GM18873 (cell line): ENCODE results near the gene DUSP28.

Experiments used
- ATAC-seq: cut with Tn5 transposase; IDR thresholded peaks from one replicate; pipeline ENCODE4 v1.9.1; 2021; ENCODE audit warnings: mild to moderate bottlenecking, moderate library complexity, moderate number of reproducible peaks; ENCODE audit not compliant: unreplicated experiment, low FRiP score

DUSP28 gene

DNA sequence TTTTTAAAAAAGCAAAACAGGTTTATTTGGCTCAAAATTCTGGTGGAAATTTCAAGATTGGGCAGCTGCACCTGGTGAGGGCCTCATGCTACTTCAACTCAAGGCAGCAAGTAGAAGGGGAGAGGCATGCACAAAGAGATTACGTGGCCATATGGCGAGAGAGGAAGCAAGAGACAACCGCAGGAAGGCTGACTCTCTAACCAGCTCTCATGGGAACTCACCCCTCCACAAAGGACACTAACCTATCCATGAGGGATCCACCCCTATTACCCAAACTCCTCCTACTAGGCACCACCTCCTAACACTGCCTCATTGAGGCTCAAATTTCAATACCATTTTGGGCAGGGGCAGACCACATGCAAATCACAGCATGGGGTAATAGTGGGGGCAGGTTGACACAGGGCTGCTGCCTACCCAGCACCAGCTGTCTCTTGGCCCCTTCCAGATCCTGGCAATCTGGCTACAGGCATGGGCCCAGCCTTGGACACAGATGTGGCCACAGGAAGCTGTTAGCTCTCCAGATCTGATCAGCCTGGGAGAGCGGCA lies 24.4 kb downstream of the DUSP28 start:
- ATAC-seq: peak; percentile 63

DNA sequence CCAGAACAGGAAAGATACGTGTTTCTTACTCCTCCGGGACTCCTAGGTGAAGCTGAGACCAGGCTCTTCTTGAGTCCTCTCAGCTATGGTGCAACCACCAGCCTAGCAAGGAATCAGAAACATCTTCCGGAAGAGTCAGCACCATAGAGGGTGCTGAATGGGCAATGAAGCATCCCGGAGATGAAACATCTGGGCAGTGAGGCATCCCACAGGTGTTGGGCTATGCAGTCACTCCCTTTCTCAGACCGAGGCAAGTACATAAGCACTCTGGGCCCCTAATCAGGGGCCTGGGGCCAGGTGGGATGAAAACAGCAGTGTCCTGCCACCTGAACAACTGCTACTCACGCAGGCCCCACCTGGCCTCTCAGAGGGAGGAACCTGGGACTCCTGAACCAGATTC lies 24.9 kb downstream of the DUSP28 start:
- peak; percentile 20 for ATAC-seq

DNA sequence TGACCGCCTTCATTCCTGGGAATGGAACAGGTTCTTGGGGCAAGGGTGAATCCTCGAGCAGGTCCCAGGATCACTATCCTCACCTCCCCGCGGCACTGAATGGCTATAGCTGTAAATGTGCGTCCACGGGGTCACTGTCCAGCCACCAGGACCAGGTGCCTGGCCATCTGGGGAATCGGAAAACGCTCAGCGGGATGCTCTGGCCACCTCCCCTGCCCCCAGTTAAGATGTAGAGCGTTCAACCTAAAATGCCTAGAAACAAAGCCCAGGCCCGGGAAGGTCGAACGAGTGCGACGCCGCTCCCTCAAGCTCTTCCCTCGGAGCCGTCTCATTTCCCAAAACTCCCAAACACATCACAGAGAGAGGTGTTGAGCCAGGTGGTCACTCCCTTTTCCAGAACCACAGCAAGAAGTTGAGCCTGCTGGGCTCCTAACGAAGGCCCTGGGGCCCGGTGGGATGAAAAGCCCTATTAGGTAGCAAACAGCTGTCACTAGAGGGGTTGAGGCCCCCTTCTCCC lies 25.6 kb downstream of the DUSP28 start:
- no peak for ATAC-seq

DNA sequence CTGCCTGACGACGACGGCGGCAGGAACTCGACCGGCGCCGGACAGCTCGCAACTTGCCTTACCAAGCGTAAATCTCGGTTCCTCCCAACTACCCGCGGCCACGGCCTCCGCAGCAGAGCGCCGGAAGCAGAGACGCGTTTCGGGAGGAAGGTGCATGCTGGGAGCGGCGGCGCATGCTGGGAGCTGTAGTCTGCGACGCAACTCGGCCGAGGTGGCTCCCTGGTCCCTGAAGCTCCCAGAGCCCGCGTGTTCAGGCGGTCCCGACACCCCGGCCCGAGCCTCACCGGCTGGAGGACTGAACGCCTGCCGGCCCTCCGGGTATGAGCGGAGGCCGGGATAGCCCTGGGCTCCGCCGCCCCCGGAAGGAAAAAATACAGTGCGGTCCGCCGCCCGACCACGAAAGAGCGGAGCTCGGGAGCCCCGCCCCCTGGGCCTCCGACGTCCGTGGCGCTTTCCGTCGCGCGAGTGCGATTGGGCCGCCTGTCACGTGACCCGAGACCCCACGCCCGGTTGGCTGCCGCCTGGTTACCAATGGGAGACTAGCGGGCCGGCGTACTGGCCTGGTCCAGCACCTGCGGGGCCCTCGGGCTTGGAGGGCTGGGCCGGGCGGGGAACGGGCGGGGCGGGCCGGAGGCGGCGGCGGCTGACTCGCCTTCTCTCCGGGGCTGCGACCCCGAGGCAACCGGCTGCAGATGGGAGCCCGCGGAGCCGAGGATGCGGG lies 26.2 kb downstream of the DUSP28 start, which contains the start of gene CAPN10:
Gene CAPN10 (plus strand): TSS at position 537 of the 721 bp plus-strand sequence. CDS start 178 bp downstream, at position 715.
- peak; percentile 55 for ATAC-seq

DNA sequence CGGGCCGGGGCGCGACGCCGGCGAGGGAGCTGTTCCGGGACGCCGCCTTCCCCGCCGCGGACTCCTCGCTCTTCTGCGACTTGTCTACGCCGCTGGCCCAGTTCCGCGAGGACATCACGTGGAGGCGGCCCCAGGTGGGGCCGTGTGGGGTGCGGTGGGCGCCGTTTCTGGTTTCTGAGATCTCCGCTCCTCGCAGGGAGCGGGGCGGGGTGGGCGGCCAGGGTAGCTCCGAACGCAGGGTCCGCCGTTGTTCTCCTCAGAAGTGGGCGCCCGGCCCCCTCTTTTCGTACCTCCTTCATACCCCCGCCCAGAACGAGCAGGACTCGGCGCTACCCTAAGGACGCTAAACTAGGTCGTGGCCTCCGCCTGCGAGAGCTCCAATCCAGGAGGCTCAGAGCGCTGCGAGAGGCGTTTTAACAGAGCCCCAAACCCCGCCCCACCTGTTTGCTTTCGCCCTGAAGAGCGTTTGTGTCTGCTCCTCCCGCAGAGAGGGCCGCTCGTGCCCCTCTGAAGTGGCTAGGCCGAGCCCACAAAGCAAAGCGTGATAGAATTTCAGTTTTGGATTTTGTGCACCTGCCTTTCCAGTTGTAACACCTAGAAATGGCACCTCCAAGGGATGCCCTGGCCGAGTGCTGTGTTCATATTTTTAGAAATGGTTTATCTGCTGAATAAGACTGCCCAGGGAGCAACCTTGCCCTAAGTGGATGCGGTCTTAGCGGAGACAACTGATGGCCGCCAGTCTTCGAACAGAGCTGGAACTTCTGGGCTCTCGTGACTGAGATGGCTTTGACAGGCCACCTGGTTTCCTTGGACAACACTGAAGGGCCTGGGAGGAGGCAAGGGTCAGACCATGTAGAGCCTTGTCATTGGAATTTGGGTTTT lies 27.0 kb downstream of the DUSP28 start:
- no peak for ATAC-seq

DNA sequence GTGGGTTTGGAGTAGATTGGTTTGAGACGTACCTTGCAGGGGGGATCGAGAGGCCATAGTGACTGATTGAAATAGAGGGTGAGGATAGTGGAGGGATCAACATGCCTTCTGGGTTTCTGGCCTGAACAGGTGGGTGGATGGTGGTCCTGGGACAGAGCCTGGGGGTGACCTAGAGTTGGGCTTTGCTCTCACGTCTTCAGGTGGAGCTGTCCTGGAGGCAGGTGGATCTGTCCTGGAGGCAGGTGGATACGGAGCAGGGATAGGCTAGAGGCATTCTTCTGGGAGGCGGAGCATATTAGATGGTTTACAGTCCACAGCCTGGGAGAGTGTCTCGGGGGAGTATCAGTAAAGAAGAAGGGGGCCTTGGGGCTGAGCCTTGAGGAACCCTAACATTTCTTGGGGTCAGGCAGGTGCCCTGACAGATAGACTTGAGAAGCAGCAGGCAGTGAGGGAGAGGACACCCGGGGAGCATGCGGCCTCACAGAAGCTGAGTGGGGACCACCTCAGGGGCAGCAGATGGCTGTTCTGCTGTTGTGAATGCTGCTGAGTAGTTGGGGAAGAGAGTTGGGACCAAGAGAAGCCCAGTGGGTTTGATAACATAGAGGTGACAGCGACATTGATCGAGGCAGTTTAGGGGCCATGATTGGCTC lies 28.0 kb downstream of the DUSP28 start:
- no peak for ATAC-seq

DNA sequence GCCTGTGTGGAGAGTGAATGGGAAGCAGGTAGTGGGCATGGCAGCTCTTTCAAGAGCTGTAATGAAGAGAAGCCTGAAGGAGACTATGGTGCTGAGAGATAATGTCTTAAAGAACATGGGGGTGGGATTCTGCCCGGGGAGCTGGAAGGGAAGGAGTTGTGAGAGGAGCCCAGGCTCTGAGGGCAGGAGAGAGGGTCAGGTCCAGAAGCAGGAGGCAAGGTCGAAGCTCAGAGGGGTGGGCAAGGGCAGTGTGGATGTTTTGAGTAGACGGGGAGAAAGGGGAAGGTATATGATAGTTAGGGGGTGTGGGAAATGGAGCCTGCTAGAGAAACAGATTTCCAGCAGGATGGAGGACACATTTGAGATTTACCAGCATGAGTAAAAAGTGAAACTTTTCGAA lies 28.5 kb downstream of the DUSP28 start:
- no peak for ATAC-seq

DNA sequence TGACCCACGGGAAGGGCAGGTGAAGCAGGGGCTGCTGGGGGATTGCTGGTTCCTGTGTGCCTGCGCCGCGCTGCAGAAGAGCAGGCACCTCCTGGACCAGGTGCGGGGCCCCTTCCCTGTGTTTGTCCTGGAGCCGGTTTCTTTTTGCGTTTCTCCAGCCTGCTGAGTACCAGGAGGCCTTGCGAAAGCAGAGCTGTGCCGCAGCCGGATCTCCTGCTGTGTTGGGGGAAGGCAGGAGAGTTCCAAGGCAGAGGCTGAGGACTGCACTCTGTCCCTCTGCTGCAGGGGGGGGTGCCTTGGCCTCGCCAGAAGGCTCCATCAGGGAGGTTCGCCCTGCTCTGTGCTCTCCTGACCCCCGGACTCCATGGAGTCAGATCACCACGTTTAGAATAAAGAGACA lies 29.2 kb downstream of the DUSP28 start:
- ATAC-seq: no peak

DNA sequence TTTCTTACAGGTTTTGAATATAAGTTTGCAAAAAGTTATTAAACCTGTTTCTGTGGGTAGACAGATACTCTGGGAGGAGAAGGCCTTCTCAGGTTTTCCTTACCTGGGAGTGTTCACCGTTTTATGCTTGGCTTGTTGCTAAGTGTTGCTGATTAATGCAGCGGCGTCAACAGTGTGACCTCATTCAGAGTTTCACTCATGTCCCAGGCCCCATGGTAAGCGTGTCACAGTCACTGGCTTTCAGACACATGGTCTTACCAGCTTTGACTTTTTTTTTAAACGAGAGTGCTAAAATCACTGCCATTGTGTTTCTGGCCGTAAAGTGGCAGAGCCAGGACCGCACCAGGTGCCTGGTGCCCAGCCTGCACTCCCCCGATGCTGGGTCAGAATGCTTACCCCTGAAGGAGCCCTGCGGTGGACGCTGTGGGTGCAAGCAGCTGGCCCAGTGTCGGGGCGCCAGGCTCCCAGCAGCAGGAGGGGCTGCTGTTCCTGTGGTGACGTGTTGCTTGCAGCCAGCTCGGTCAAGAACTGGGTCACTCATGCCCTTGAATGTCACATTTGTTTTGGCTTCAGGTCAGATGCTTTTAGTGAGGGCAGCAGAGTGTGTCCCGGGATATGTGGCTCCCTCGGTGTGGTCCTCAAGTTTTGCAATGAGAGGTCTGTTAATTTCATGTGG lies 29.8 kb downstream of the DUSP28 start:
- ATAC-seq: no peak

DNA sequence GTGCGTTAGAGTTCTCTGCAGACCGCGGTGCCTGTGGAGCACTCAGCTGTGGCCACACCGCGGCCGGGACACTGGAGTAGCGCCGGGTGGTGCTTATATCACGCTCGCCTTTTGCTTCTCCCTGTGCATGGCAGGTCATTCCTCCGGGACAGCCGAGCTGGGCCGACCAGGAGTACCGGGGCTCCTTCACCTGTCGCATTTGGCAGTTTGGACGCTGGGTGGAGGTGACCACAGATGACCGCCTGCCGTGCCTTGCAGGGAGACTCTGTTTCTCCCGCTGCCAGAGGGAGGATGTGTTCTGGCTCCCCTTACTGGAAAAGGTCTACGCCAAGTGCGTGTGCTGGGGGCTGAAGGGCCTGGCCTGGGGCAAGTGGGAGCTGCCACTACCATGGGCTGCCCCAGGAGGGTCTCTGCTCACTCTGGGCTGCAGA lies 30.5 kb downstream of the DUSP28 start:
- no peak for ATAC-seq

DNA sequence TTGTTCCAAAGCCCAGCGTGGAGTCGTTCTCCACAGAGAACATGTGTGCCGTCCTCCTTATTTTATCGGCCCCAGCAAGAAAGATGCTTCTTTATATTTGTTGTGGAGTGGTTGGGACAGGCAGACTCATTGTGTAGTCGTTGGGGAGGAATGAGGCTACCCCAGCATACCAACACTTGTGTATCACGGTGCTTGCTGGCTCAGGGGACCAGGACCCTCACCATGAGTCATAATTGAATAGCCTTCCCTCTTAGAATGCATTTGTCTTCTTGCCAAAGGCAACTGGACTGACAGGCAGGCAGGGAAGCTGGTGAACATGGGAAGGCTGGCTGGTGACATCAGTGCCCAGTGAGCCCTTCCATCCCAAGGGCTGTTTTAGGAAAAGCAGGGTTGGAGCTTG lies 31.1 kb downstream of the DUSP28 start:
- ATAC-seq: no peak

DNA sequence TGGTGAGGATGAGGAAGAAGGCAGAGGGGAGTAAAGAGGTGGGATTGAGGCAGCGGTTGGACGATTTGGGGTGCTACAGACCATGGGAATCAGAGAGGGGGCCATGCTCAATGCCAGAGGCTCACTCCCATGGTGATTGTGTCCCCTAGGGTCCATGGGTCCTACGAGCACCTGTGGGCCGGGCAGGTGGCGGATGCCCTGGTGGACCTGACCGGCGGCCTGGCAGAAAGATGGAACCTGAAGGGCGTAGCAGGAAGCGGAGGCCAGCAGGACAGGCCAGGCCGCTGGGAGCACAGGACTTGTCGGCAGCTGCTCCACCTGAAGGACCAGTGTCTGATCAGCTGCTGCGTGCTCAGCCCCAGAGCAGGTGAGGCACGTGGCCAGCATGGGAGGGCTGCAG lies 31.6 kb downstream of the DUSP28 start:
- ATAC-seq: no peak

DNA sequence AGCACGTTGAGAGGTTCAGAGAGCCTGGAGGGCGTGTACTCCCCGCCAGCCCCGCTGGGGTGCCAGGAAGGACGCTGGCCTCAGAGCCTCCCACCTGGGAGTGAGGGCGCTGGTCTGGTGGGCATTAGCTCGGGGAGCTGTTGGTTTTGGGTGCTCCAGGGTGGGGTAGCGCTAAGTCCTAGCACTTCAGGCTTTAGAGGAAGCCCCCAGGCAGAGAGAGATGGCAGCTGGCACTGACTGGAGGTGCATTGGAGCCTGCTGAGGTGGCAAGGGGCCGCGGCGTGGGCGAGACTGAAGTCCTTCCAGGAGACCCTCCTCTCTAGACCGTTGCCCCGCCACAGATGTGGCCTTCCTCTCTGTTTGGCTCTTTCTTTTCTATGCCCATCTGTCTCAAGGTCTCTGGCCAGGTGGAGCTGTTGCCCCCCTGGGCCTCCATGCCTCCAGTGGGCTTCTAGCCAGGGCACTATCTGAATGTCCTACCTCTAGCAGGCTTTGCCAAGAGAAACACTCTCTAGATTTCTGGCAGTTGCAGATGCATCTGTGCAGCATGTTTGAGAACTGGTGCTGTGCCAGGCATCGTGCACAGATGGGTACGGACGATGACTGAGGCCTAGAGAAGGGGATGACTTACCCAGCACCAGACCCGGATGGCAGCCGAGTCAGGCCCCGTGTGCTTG lies 33.0 kb downstream of the DUSP28 start:
- ATAC-seq: no peak

DNA sequence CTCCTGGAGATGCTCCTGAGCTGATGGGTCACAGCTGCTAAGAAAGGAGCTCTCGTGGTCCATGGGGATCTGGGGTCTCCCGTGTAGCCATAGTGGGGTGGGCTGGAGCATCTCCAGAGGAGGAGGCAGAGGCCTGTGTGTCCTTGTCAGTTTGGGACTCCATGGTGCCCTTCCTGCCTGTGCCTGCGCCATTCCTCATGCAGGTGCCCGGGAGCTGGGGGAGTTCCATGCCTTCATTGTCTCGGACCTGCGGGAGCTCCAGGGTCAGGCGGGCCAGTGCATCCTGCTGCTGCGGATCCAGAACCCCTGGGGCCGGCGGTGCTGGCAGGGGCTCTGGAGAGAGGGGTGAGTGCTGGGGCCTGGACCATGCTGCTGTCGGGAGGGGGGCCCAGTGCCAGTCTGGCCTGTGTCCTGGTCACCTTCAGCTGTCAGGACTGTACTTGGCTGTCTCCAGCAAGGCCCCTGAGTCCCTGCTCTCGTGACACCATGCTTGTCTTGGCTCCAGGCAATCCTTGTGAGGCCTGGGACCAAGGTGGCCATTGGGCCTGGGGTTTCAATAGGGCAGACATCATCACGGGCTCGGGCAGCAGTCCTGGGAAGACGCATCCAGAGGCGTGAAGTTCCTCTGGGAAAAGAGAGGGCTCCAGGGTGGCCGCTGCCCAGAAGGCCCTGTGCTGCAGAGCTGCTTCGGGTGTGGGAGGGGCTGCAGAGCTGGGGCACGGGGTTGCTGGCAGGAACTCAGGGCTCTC lies 33.7 kb downstream of the DUSP28 start:
- ATAC-seq: no peak

DNA sequence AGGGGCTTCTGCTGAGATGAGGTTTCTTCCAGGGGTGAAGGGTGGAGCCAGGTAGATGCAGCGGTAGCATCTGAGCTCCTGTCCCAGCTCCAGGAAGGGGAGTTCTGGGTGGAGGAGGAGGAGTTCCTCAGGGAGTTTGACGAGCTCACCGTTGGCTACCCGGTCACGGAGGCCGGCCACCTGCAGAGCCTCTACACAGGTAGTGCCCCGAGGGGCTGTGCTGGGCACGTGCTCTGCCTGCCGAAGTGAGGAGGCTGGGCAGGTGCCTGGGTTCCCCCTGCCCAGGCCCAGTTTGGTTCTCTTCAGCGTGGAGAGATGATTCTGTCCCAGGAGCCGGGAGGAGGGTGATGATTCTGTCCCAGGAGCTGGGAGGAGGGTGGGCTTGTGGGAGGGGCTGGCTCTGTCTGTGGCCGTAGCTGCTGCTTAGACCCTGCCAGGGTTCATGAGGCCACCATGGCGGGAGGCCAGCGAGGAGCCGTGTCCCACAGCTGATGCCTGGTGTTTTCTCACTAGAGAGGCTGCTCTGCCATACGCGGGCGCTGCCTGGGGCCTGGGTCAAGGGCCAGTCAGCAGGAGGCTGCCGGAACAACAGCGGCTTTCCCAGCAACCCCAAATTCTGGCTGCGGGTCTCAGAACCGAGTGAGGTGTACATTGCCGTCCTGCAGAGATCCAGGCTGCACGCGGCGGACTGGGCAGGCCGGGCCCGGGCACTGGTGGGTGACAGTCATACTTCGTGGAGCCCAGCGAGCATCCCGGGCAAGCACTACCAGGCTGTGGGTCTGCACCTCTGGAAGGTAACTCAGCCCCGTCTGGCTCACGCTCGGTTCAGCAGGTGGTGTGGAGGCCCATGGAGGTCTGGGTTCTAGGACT lies 34.6 kb downstream of the DUSP28 start:
- no peak for ATAC-seq

DNA sequence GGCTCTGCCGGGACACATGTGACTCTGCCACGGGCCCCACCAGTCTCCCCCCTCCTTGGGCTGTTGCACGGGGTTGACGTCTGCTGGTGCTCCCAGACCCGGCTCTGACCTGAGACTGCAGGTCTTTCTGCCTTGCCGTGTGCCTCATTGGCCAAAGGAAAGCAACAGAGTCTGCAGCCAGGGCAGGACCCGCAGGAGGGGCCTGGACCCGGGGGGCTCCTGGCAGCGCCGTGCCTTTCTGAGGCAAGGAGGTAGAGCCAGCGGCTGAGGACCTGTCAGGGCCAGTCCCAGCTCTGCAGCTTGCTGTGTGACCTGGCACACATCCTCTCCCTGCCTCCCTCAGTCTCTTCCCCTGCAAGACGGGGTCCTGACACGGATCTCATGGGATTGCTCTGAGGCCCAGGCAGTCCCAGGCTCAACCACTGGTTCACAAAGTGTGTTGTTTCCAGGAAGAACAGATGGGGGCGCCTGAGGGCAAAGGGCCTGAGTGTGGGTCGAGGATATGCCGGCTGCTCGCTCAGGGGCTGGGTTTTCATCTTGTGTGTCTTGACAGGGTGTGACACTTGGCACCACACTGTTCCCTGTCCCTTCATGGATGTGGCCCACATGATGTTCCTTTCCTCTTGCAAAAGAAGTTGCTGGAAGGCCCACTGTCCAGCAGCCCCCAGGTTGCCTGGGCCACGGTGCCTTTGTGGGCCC lies 35.4 kb downstream of the DUSP28 start:
- ATAC-seq: no peak

DNA sequence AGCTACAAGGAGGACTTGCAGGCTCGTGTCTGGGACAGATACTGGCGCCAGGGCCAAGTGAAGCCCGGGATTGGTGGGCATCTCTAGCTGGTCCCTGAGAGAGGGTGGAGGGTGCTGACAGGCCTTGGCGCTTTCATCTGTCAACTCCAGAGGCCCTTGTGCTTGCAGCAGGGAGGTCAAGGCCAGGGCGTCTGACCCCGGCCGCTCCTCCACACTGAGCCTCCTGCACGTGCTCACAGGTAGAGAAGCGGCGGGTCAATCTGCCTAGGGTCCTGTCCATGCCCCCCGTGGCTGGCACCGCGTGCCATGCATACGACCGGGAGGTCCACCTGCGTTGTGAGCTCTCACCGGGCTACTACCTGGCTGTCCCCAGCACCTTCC lies 35.9 kb downstream of the DUSP28 start:
- no peak for ATAC-seq
